MCF 10A (cell line): Measurements from ENCODE around the gene PPARA. TPM values are rescaled to one million over a fixed set of nuclear protein-coding genes. Genes with fewer than 3 reads are reported as not detected.
A peak's percentile ranks its signal among the peaks of the same experiment; 100 is the strongest.

Experiments
- BruUV-seq: library from RNA; stranded (reverse); fragments of 400-500 nt; replicated peaks from 2 replicates; lab custom pipeline; 2021; lab: Mats Ljungman, UMichigan
- CTCF ChIA-PET: fragments of 300-600 bp; sonication (Branson Sonifier 250); formaldehyde crosslinking; extraction: SDS; loops from one replicate; lab custom pipeline; 2021; ENCODE audit warnings: antibody characterized with exemption, inconsistent platforms; lab: Yijun Ruan, JAX
- POLR2A ChIA-PET: fragments of 300-600, 350-650 bp; sonication (Branson Sonifier 250); formaldehyde crosslinking; extraction: SDS; loops from one replicate; lab custom pipeline; 2020; ENCODE audit warnings: antibody characterized with exemption, inconsistent platforms; lab: Yijun Ruan, JAX
- DNase-seq: peaks from one replicate; pipeline ENCODE4 v3.0.0-alpha.2; 2018; ENCODE audit not compliant: unreplicated experiment
- H3K27ac Mint-ChIP-seq: one replicate; pipeline ENCODE4 v1.8.0; 2022; ENCODE audit warnings: mild to moderate bottlenecking, low read depth, mixed read lengths; ENCODE audit not compliant: unreplicated experiment
- H3K27me3 Mint-ChIP-seq: one replicate; pipeline ENCODE4 v1.8.0; 2022; ENCODE audit warnings: mixed read lengths; ENCODE audit not compliant: insufficient read depth, unreplicated experiment
- H3K36me3 Mint-ChIP-seq: one replicate; pipeline ENCODE4 v1.8.0; 2022; ENCODE audit warnings: mild to moderate bottlenecking, moderate library complexity, mixed read lengths; ENCODE audit not compliant: insufficient read depth, unreplicated experiment
- H3K4me1 Mint-ChIP-seq: one replicate; pipeline ENCODE4 v1.8.0; 2022; ENCODE audit warnings: mixed read lengths; ENCODE audit not compliant: insufficient read depth, unreplicated experiment
- H3K4me3 Mint-ChIP-seq: one replicate; pipeline ENCODE4 v1.8.0; 2022; ENCODE audit warnings: mild to moderate bottlenecking, moderate library complexity, mixed read lengths; ENCODE audit not compliant: unreplicated experiment
- H3K9me3 Mint-ChIP-seq: one replicate; pipeline ENCODE4 v1.8.0; 2022; ENCODE audit warnings: mixed read lengths; ENCODE audit not compliant: unreplicated experiment
- CTCF ChIP-seq: fragments of 200-600 bp; IDR thresholded peaks from one replicate; pipeline ENCODE4 v1.8.0; 2022; ENCODE audit warnings: antibody characterized with exemption, mild to moderate bottlenecking; ENCODE audit not compliant: unreplicated experiment
- intact Hi-C: fragments of 100-400 bp; cut with micrococcal nuclease; formaldehyde crosslinking; loops from 2 replicates; pipeline ENCODE4 v1.14.1; 2022
- total RNA-seq: library from RNA; stranded (reverse); gene quantifications from 2 replicates; pipeline ENCODE4 v1.2.3, GENCODE V29; 2022

Gene PPARA
- total RNA-seq, 1 experiment from 2014 or later = 8.0 TPM

DNA sequence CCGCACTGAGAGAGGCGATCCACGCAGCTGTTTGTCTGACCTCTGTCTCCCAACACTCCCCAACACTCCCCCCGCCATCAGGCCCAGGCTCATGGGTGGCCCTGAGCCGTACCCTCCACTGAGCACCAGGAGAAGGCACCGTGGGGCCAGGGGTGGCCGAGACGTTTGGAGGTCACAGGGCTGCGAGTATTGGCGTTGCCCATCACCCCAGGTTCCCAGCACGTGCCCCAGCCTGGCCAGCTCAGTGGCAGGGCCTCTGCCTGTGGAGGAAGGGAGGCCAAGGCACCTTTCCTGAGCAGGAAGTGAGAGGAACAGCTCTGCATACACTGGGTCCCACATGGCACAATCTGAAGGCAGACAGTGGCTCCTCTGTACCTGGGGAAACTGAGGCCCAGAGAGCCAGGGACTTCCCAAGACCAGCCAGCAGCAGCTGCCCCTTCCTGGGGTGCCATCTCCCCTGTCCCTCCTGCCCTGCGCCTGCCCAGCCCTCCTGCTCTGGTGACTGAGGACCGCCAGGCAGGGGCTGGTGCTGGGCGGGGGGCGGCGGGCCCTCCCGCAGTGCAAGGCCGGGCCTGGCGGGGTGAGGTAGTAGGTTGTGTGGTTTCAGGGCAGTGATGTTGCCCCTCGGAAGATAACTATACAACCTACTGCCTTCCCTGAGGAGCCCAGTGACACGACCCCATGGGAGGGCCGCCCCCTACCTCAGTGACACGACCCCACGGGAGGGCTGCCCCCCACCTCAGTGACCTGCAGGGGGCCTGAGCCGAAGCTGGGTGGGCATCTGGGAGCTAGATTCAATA is 37.0 kb upstream of the PPARA start:
- ChIA-PET POLR2A (interaction anchor here (0.5 to 3.3 kb wide), 8 partner anchors 24 to 106 kb away, joined by 3 to 30 read pairs (median 3); no protein-coding TSS in a partner anchor), CTCF (interaction anchor here (0.5 to 3.3 kb wide), 6 partner anchors 12 to 119 kb away, joined by 3 to 19 read pairs (median 4); no protein-coding TSS in a partner anchor)
- Mint-ChIP-seq H3K4me3 (no peak overlapping the region), H3K27ac (peak overlapping the region; percentile 16), H3K4me1 (peaks cover 17% of the 10 kb centered on the region), H3K27me3 (no peaks in the 10 kb centered on the region), H3K9me3 (no peaks in the 10 kb centered on the region), H3K36me3 (peaks cover 88% of the 10 kb centered on the region)
- DNase-seq = no peak
- no peak for TF ChIP-seq CTCF
- no TSS peak for BruUV-seq
- intact Hi-C loops = no loop called here

GRCh38 chr22:46113910-46114517 is 36.3 kb upstream of the PPARA start:
- Mint-ChIP-seq H3K4me1 (peaks cover 13% of the 10 kb centered on the region), H3K27me3 (no peaks in the 10 kb centered on the region), H3K9me3 (no peaks in the 10 kb centered on the region), H3K36me3 (peaks cover 86% of the 10 kb centered on the region), H3K27ac (peak overlapping the region; percentile 16), H3K4me3 (no peak overlapping the region)
- POLR2A ChIA-PET = interaction anchor here (0.6 to 3.3 kb wide), 5 partner anchors 25 to 107 kb away, joined by 3 to 30 read pairs (median 4); no protein-coding TSS in a partner anchor
- no TSS peak for BruUV-seq
- CTCF ChIA-PET = interaction anchor here (0.6 to 3.3 kb wide), 5 partner anchors 64 to 208 kb away, joined by 3 to 19 read pairs (median 6); no protein-coding TSS in a partner anchor
- intact Hi-C loops = no loop called here
- no peak for TF ChIP-seq CTCF
- DNase-seq = no peak

GRCh38 chr22:46114518-46115387 is 35.6 kb upstream of the PPARA start:
- ChIA-PET POLR2A (interaction anchor here (0.7 to 3.3 kb wide), 6 partner anchors 26 to 108 kb away, joined by 3 to 30 read pairs (median 4); no protein-coding TSS in a partner anchor), CTCF (interaction anchor here (0.6 to 3.3 kb wide), 11 partner anchors 8 to 865 kb away, joined by 3 to 19 read pairs (median 4); no protein-coding TSS in a partner anchor)
- no TSS peak for BruUV-seq
- intact Hi-C loops = no loop called here
- Mint-ChIP-seq H3K27ac (peak overlapping the region; percentile 87), H3K9me3 (no peaks in the 10 kb centered on the region), H3K4me1 (peaks cover 7% of the 10 kb centered on the region), H3K36me3 (peaks cover 81% of the 10 kb centered on the region), H3K4me3 (no peak overlapping the region), H3K27me3 (no peaks in the 10 kb centered on the region)
- DNase-seq = no peak
- no peak for TF ChIP-seq CTCF
